ENCODE measurements around the gene NAALADL2.

- TF ChIP-seq EP300 (IDR thresholded peaks at IDR 0.05; ENCODE audit: borderline replicate concordance) (no peak), ZBTB7A (IDR thresholded peaks at IDR 0.05; ENCODE audit: low read depth) (no peak)
Observed at GRCh38 chr3:175093748-175094147, 234.6 kb downstream of the NAALADL2 start.
